GM19043 (cell line): ENCODE data around the gene TCTA.
"Not testable (repeated sequence)": the region's sequence is repeated elsewhere in the genome, so short reads cannot be mapped to it uniquely, and the experiment has no call there.

Source experiments
- ATAC-seq: cut with Tn5 transposase; IDR thresholded peaks from one replicate; pipeline ENCODE4 v1.9.1; 2021; ENCODE audit warnings: low read depth; ENCODE audit not compliant: unreplicated experiment

Gene TCTA, protein sequence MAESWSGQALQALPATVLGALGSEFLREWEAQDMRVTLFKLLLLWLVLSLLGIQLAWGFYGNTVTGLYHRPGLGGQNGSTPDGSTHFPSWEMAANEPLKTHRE

DNA sequence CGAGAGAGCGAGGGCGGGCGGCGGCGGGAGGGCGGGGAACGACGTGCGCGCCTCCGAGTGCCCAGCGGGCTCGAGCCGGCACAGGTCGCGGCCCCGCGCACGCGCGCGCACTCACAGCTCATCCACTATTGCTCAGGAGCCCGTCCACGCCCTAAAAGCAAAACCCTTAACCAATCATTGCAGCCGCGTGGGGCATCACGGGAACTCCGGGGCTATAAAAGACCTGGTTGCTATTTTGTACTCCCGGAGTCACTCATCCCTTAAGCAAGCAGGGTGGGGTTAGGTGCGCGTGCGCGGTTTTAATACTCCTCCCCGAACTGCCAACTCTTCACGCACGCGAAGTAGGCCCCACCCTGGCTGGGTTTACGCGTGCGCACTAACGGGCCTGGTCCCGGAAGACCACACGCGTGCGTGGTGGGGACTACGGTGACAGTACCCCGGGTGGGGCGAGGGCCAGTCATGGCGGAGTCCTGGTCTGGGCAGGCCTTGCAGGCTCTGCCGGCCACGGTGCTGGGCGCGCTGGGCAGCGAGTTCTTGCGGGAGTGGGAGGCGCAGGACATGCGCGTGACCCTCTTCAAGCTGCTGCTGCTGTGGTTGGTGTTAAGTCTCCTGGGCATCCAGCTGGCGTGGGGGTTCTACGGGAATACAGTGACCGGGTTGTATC, at the start of gene TCTA, which contains the start of gene RHOA:
TCTA (plus strand) TSS at position 456 of the 664 bp plus-strand sequence; CDS start at position 460, 4 bp downstream.
RHOA (minus strand) TSS at position 9 of the 664 bp plus-strand sequence. CDS start 36,387 bp downstream, outside the sequence.
- ATAC-seq: peak; percentile 66

DNA sequence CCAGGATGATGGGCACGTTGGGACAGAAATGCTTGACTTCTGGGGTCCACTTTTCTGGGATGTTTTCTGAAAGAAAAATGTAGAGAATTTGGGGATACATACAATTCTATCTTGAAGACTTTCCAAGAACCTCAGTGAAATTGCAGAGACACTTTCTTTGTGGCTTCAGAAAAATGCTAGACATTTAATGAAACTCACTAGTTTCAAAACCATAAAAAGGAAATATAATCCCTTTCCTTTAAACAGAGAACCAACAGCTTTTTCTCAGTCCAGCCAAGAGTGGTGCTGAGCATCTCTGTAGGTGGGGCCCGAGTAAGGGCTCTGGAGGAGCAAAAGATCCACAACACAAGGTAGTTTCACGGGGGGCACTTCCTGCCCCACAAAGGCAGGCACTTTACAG, 49.7 kb upstream of the TCTA start:
- ATAC-seq: no peak

DNA sequence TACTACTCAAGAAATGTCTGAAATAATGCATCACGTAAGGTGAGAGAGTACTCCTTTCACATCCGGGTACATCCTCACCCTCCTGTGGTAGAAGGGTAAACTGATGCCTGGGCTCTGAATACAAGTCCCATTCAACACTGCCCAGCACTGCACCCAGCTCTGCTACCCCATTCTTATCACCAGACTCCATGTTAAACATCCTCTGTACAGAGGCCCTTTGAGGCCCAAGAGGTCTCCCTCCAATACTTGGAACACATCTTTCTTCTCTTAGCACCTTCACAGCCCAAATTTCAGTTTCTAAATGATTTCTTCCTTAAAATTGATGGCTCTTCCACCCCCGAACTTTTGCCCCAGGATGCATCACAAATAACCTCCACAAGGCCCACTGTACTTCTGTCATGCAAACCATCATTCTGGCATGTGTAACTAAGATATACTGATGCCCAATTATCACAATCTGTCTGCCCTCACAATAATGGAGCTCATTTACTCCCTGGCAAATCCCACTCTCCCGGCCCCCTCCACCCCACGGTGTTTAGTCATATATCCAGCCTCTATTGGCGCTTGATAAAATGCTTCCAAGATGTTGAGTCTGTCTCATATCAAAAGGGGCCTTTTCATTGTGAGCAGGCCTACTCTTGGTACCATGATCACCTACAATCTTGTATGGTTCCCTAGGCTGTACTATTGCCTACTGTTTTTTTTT, 41.5 kb upstream of the TCTA start:
- ATAC-seq: no peak

DNA sequence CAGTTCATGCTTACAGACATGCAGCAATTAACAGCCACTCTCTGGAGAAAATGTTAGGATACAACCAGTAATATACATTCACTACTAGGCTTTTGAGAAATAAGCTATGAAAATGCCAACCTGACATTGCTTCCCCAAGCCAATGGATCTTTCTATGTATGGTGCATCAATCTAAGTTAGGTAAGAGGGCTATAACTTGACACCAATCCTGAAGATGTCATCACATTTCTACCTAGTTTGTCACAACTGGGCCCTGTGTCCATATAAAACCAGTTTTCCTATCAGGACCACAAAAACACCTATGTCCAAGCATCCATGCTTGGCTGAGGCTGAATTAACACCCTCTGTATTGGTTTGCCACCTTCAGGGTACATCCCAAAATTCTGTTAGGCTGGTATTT, 40.3 kb upstream of the TCTA start:
- ATAC-seq: no peak

DNA sequence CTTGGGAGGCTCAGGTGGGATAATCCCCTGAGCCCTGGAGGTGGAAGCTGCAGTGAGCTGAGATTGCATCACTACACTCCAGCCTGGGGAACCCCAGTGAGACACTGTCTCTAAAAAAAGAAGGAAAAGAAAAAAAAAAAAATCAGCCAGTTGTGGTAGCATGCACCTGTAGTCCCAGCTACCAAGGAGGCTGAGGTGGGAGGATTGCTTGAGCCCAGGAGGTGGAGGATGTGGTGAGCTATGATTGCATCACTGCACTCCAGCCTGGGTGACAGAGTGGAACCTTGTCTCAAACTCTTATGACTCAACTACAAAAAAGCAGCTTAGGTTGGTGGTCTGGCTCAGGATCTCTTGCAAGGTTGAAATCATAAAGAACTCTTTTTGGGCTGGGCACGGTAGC, 34.7 kb upstream of the TCTA start:
- ATAC-seq: no peak

DNA sequence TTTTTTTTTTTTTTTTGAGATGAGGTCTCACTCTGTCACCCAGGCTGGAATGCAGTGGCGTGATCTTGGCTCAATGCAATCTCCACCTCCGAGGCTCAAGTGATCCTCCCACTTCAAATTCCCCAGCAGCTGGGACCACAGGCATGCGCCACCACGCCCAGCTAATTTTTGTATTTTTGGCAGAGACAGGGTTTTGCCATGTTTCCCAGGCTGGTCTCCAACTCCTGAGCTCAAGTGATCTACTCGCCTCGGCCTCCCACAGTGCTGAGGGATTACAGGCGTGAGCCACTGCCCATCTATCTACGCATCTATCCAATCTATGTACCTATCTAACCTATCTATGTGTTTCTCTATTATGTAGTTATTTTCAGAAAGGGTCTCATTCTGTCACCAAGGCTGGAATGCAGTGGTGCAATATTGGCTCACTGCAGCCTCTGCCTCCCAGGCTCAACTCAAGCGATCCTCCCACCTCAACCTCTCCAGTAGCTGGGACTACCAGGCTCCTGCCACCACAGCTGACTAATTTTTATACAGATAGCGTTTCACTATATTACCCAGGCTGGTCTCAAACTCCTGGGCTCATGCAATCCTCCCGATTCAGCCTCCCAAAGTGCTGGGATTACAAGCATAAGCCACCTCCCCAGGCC, 33.9 kb upstream of the TCTA start:
- ATAC-seq: no peak

DNA sequence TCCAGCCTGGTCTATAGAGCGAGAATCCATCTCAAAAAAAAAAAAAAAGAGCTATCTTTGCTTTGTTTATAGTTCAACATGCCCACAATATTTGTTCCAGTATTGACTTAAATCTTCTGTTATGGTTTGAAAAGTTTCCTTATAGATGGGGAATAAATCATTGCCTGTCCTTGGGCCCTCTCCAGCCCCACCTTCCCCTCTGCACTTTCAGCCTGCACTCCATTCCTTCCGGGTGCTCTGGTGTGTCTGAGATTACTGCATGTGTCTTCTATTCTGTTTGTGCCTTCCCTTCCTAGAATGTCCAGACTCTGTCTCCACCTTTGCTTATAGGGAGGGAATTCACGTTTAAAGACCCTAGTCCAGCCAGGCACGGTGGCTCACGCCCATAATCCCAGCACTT, 28.8 kb upstream of the TCTA start:
- no peak for ATAC-seq

DNA sequence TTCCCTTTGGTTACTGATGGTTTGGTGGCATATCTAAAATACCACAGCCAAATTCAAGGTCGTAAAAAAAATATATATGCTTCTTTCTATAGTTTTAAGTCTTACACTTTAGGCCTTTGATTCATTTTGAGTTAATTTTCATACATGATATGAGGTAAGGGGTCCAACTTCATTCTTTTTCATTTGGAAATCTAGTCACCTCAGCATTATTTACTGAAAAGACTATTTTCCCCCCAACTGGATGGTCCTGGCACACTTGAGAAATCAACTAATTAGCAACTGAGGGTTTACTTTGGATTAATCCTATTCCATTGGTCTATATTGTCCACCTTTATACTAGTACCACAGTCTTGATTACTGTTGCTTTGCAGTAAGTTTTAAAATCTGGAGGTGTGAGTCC, 26.6 kb upstream of the TCTA start:
- no peak for ATAC-seq

DNA sequence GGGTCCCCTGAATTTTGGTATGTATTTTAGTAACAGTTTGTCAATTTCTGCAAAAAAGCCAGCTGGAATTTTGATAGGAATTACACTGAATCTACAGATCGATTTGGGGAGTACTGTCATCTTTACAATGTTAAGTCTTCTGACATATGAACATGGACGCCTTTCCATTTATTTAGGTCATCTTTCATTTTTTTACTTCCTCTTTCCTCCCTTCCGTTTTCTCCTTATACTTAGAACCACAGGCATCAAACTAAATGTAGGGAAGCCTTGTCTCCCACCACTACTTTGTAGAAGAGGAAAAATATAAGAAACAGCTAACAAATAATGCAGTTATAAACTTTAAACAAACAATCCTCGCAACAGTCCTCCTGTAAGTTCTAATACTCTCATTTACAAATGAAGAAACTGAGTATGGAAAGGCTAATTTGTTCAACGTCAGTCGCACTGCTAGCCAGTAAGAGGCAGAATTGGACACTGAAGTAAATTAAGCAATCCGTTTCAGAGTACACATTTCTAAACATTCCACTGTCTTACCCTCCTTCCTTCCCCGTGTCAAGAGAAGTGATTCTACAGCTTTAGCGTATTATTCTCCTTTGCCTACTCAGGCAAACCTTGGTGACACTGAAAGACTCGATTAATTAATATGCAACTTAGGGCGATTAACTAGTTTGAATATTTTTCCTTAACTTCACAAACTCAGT, 26.0 kb upstream of the TCTA start:
- ATAC-seq: no peak

DNA sequence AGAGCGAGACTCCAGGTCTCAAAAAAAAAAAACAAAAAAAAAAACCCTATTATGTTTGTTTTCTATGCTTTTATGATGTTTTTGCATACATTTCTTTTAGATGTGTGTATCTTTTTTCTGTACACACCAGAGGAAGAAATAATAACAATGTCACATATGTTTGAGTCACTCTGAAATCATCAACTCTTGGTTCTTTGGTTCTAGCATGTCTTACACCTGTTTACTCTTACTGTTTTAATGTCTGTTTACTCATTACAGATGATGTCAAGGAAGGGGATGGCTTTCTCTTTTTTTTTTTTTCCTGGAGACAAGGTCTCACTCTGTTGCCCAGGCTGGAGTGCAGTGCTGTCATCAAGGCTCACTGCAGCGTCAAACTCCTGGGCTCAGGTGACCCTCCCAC, 24.5 kb upstream of the TCTA start:
- ATAC-seq: no peak

DNA sequence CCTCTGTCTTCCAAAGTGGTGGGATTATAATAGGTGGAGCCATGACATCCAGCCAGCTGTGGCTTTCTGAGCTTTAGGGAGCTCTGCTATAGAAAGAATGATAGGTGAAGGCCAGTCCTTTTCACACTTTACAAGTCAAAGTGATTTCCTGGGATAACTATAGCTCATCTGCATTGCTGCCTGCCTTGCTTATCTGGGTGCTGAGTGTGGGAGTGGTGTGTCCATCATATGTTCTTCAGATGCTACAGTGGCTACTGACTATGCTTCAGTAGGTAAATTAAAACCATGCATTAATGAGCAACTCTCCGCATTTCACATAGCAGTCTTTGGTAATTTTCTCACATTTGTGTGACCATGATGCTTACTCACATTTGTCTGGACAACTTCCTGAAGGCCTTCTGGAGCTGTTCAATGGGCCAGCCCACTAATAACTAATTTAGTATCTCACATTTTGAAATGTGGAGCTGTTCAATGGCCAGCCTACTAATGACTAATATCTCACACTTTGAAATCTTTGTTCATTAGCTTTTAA, 23.9 kb upstream of the TCTA start:
- no peak for ATAC-seq

DNA sequence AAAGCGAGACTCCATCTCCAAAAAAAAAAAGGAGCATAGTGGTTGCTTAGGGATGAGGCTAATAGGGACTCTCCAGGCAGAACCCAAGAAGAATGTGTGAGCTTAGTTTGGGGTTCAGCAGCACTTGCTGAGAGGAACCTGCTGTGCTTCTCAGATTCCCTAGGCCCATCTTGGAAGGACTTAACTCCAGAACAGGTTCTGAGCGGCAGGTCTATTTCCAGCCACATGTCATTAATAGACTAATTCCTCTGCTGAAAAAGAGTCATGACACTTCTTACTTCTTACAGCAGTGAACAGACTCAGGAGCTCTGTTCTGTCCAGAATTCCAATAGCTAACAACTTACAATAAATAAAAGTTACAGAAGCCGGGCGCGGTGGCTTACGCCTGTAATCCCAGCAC, 22.9 kb upstream of the TCTA start:
- ATAC-seq: no peak

DNA sequence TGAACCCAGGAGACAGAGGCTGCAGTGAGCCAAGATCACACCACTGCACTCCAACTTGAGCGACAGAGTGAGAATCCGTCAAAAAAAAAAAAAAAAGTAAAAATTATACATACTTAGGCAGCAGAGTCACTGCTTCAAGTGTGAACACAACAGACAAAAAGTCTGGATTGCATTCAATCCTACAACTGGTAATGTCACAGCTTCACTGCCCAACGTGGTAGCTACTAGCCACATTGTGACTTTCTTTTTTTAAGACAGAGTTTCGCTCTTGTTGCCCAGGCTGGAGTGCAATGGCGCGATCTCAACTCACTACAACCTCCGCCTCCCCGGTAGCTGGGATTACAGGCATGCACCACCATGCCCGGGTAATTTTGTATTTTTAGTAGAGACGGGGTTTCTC, 20.9 kb upstream of the TCTA start:
- ATAC-seq: not testable (repeated sequence)

DNA sequence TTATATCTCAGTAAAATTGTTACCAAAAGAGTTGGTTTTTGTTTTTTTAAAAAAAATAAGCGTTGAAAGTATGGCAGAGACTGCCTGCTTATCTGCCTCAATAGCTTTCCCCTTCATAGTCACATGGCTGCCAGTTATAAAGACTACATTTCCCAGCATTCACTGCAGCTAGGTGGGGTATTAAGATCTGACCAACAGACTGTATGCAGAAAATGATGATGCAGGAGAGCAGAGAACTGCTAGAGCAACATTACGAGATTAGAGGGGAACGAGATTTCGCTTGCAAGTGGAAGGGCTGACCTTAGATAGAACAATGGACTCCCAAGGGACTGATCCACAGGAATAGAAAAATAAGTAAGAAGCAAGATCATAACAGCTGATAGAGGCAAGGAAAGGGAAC, 14.8 kb upstream of the TCTA start:
- no peak for ATAC-seq

DNA sequence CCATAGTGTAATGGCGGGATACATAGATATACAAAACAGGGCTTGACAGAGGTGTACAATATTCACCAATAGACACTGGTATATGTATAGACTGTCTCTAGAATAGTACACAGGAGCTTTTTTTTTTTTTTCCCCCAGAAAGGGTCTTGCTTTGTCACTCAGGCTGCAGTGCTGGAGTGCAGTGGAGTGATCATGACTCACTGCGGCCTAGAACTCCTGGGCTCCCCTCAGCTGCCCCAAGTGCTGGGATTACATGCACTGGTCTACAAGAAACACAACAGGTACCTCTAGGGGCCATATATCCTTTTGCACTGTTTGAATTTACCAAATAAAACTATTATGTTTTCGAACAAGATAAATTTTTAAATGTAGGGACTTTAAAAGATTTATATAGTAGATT, 12.8 kb upstream of the TCTA start:
- no peak for ATAC-seq

DNA sequence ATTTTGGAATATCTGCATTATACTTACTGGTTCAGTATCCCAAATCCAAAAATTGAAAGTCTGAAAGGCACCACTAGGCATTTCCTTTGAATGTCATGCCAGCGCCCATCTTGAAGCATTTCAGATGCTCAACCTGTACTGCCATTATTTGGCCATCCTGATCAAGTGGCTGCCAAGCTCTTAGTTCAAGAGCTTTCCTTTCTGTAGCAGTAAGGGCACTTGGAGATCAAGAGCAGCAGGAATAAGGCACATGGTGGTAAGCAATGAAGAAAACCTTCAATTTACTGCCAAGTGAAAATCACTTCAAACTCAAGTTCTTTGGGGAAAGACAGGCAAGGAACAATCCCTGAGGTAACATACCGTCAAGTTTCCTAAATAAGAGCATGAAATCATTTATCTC, 10.5 kb upstream of the TCTA start:
- ATAC-seq: no peak

DNA sequence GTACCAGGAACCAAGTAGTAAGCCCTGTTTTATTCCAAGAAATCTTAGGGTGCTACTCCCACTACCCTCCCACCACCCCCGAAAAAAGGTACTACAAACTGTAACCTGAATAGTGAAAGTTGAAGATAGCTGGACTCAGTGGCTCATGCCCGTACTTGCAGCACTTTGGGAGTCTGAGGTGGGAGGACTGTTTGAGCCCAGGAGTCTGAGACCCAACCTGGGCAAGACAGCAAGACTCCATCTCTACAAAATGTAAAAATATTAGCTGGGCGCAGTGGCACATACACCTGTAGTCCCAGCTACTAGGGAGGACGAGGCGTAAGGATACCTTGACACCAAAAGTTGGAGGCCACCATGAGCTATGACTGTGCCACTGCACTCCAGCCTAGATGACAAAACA, 8.3 kb upstream of the TCTA start:
- no peak for ATAC-seq

DNA sequence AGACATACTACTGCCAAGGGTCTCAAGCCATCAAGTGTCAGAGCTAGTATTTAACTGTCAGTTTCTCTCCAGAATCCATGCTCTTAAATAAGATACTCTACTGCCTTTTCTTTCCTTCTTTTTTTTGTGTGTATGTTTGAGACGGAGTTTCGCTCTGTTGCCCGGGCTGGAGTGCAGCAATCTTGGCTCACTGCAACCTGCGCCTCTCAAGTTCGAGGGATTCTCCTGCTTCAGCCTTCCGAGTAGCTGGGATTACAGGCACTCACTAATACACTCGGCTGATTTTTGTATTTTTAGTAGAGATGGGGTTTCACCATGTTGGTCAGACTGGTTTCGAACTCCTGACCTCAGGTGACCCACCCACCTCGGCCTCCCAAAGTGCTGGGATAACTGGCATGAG, 6.7 kb upstream of the TCTA start:
- not testable (repeated sequence) for ATAC-seq

DNA sequence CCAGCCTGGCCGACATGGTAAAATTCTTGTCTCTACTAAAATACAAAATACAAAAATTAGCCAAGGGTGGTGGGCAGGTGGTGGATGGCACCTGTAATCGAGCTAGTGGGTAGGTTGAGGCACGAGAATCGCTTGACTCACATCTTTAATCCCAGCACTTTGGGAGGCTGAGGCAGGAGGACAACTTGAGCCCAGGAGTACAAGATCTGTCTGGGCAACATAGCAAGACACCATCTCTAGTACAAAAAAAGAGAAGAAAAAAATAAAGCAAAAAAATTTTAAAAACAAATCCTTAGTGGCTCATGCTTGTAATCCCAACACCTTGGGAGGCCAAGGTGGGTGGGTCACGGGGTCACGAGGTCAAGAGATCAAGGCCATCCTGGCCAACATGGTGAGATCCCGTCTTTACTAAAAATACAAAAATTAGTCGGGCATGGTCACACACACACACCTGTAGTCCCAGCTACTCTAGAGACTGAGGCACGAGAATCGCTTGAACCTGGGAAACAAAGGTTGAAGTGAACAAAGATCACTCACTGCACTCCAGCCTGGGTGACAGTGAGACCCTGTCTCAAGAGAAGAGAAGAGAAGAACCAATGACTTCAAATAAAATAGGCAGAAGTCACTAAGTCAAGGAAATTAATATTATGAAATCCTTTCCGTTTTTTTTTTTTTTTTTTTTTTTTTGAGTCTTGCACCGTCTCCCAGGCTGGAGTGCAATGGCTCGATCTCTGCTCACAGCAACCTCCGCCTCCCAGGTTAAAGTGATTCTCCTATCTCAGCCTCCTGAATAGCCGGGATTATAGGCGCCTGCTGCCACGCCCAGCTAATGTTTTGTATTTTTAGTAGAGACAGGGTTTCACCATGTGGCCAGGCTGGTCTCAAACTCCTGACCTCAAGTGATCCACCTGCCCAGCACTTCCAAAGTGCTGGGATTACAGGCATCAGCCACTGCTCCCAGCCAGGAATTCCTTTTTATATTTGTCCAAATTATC, 5.4 kb upstream of the TCTA start:
- no peak for ATAC-seq
